Measurements from ENCODE around the gene ATAD3B. TPM values are rescaled to one million over a fixed set of nuclear protein-coding genes. Genes with fewer than 3 reads are reported as not detected.
"Not testable (repeated sequence)": the region's sequence is repeated elsewhere in the genome, so short reads cannot be mapped to it uniquely, and the experiment has no call there.

Gene ATAD3B
- polyA plus RNA-seq, 1 experiment = 7.7 TPM

DNA sequence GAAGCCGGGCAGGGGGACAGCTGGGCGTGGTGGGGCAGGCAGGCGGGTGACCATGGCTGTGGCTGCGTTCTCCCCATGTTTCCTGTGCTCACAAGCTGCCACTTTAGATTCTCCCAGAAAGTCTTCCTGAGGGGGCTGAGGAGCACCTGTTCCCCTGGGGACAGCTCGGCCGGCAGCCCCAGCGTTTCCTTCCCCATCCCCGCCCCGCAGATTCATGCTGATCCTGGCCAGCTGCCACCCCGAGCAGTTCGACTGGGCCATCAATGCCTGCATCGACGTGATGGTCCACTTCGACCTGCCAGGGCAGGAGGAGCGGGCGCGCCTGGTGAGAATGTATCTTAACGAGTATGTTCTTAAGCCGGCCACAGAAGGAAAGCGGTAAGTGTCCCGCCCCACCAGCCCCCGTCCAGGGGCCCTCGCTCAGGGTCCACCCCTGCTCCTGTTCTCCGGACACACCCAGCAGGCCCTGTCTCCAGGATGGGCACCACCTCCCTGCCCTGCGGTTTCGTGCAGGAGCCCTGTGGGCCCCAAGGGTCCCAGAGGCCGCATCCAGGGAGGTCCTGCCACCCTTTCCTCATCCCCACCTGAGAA lies 10.9 kb upstream of the ATAD3B start:
- DNase-seq (ENCODE audit: low read depth, low spot score) = no peak
- H3K4me3 ChIP-seq (ENCODE audit: low read depth, low read length) = no peak overlapping the region
- H3K27me3 ChIP-seq (ENCODE audit: control insufficient read depth, insufficient read depth, low read length) = no peaks in the 10 kb centered on the region
- H3K27ac ChIP-seq (ENCODE audit: low read depth, low read length) = no peak overlapping the region
- POLR2A ChIA-PET = no interaction called here
- CTCF ChIA-PET = no interaction called here
- no peaks in the 10 kb centered on the region for H3K9me3 ChIP-seq (ENCODE audit: control insufficient read depth, insufficient read depth, low read length)
- no peak for TF ChIP-seq CTCF (IDR thresholded peaks at IDR 0.05; ENCODE audit: low read depth, low read length)

- H3K27me3 ChIP-seq (ENCODE audit: control insufficient read depth, insufficient read depth, low read length) = no peaks in the 10 kb centered on the region
- ChIA-PET POLR2A (no interaction called here), CTCF (no interaction called here)
- H3K9me3 ChIP-seq (ENCODE audit: control insufficient read depth, insufficient read depth, low read length) = no peaks in the 10 kb centered on the region
- no peak for DNase-seq (ENCODE audit: low read depth, low spot score)
- no peak overlapping the region for H3K27ac ChIP-seq (ENCODE audit: low read depth, low read length)
- no peak overlapping the region for H3K4me3 ChIP-seq (ENCODE audit: low read depth, low read length)
- no peak for TF ChIP-seq CTCF (IDR thresholded peaks at IDR 0.05; ENCODE audit: low read depth, low read length)
Measured at GRCh38 chr1:1461721-1462317, 9.7 kb upstream of the ATAD3B start.

DNA sequence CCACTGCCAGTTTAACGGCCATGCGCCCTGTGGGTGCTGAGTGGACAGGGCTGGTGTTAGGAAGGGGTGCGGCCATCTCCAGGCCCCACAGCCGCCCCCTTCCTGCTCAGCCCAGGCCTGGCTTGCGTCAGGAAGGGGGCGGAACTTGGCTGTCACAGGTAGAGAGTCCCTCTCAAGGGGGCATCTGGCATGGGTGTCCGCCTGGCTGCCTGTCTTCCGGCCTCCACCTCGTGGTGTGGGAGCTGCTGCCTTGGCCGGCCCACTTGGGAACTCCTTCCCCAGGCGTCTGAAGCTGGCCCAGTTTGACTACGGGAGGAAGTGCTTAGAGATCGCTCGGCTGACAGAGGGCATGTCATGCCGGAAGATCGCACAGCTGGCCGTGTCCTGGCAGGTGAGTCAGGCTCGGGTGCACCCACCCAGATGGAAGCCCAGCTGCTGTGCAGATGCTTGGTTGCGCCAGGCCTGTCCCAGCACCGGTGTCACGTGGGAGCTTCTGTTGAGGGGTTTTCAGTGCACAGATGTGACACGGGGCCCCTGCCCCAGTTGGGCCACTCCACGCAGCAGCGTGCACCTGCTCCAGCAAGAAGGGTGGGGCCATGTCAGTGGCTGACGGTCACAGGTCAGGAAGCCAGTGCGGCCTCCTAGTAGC lies 9.1 kb upstream of the ATAD3B start:
- Histone ChIP-seq H3K27me3 (ENCODE audit: control insufficient read depth, insufficient read depth, low read length) (no peaks in the 10 kb centered on the region), H3K27ac (ENCODE audit: low read depth, low read length) (no peak overlapping the region), H3K9me3 (ENCODE audit: control insufficient read depth, insufficient read depth, low read length) (no peaks in the 10 kb centered on the region), H3K4me3 (ENCODE audit: low read depth, low read length) (no peak overlapping the region)
- CTCF ChIA-PET = no interaction called here
- DNase-seq (ENCODE audit: low read depth, low spot score) = no peak
- POLR2A ChIA-PET = no interaction called here
- no peak for TF ChIP-seq CTCF (IDR thresholded peaks at IDR 0.05; ENCODE audit: low read depth, low read length)

GRCh38 chr1:1463312-1463711 lies 8.3 kb upstream of the ATAD3B start:
- Histone ChIP-seq H3K27ac (ENCODE audit: low read depth, low read length) (no peak overlapping the region), H3K27me3 (ENCODE audit: control insufficient read depth, insufficient read depth, low read length) (no peaks in the 10 kb centered on the region), H3K4me3 (ENCODE audit: low read depth, low read length) (no peak overlapping the region), H3K9me3 (ENCODE audit: control insufficient read depth, insufficient read depth, low read length) (no peaks in the 10 kb centered on the region)
- TF ChIP-seq CTCF (IDR thresholded peaks at IDR 0.05; ENCODE audit: low read depth, low read length) = no peak
- POLR2A ChIA-PET = interaction anchor here (0.9 kb wide), 1 partner anchor 88 kb away, joined by 3 read pairs; no protein-coding TSS in a partner anchor
- CTCF ChIA-PET = no interaction called here
- DNase-seq (ENCODE audit: low read depth, low spot score) = no peak

DNA sequence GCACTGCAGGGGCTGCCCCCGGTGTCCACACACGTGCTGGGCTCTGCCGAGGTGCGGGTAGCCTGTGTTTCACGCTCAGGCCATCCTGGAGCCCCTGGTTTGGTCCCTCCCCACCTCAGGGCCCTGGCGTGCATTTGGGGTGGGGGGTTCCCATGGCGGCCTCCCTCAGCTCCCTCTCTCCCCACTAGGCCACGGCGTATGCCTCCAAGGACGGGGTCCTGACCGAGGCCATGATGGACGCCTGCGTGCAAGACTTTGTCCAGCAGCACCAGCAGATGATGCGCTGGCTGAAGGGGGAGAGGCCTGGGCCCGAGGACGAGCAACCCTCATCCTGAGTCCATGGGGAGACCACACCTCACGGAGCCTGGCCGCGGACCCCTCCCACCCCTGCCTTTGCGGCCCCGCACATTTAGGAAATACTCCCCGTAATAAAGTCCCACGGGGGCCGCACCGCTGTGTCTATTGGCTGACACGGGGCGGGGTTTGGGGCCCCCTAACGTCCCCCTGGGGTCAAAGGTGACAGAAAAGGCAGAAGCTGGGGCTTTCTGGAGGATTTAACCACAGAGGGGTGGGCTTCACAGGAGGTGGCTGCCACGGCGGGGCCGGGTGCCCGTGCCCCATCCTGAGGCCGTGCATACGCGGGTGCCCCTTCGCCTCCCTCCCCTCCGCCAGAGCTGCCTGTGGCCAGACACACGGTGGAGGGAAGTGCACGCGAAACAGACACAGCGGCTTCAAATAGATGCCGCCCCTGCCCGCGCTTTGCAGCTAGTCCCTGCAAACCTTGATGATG lies 3.2 kb upstream of the ATAD3B start:
- H3K9me3 ChIP-seq (ENCODE audit: control insufficient read depth, insufficient read depth, low read length); DNase-seq (ENCODE audit: low read depth, low spot score); H3K27me3 ChIP-seq (ENCODE audit: control insufficient read depth, insufficient read depth, low read length); POLR2A ChIA-PET; H3K27ac ChIP-seq (ENCODE audit: low read depth, low read length); CTCF ChIA-PET; H3K4me3 ChIP-seq (ENCODE audit: low read depth, low read length): not testable (repeated sequence)
